PC-3 (cell line): ENCODE data around the gene COL5A2. TPM values are rescaled to one million over a fixed set of nuclear protein-coding genes. Genes with fewer than 3 reads are reported as not detected.

ENCODE experiments used
- ATAC-seq: fragments of 200-7000 bp; cut with Tn5 transposase; 2 replicates; pipeline ENCODE4 v1.9.1; 2020; ENCODE audit warnings: mild to moderate bottlenecking, moderate library complexity
- BruUV-seq: library from RNA; stranded (reverse); fragments of 400-500 nt; replicated peaks from 2 replicates; lab custom pipeline; 2021; lab: Mats Ljungman, UMichigan
- CTCF ChIA-PET: fragments of 300-600 bp; sonication (Branson Sonifier 250); formaldehyde crosslinking; loops from one replicate; lab custom pipeline; 2022; ENCODE audit warnings: antibody characterized with exemption; lab: Charles Lee
- POLR2A ChIA-PET: fragments of 300-600 bp; sonication (Branson Sonifier 250); formaldehyde crosslinking; loops from one replicate; lab custom pipeline; 2022; ENCODE audit warnings: antibody characterized with exemption; ENCODE audit not compliant: unreplicated experiment; lab: Charles Lee
- DNase-seq: peaks from one replicate; pipeline ENCODE4 v3.0.0-alpha.2; 2015
- H2AFZ ChIP-seq: fragments of 300-600 bp; sonication (generic); 2 replicates; pipeline ENCODE4 v1.6.0; 2016; ENCODE audit warnings: antibody characterized with exemption, low read length
- H3F3A ChIP-seq: fragments of 300-600 bp; sonication (generic); one replicate; pipeline ENCODE4 v1.6.0; 2017; ENCODE audit warnings: antibody characterized with exemption, low read length, control low read depth, mild to moderate bottlenecking; ENCODE audit not compliant: unreplicated experiment
- H3K27ac ChIP-seq: fragments of 300-600 bp; sonication (generic); 2 replicates; pipeline ENCODE4 v1.5.1; 2016; ENCODE audit warnings: mild to moderate bottlenecking, low read length
- H3K27me3 ChIP-seq: fragments of 300-600 bp; sonication (generic); 2 replicates; pipeline ENCODE4 v1.6.1; 2016; ENCODE audit warnings: low read length, mixed read lengths
- H3K36me3 ChIP-seq: fragments of 300-600 bp; sonication (generic); 2 replicates; pipeline ENCODE4 v1.6.1; 2016; ENCODE audit warnings: low read depth, mixed run types, low read length, mixed read lengths
- H3K4me1 ChIP-seq: fragments of 300-600 bp; sonication (generic); 2 replicates; pipeline ENCODE4 v1.5.1; 2016; ENCODE audit warnings: low read length; ENCODE audit not compliant: insufficient read depth
- H3K4me2 ChIP-seq: fragments of 300-600 bp; sonication (generic); 2 replicates; pipeline ENCODE4 v1.6.0; 2016; ENCODE audit warnings: low read length
- H3K4me3 ChIP-seq: fragments of 300-600 bp; sonication (generic); 2 replicates; pipeline ENCODE4 v1.5.1; 2016; ENCODE audit warnings: mild to moderate bottlenecking, low read length, mixed read lengths
- H3K79me2 ChIP-seq: fragments of 300-600 bp; sonication (generic); 2 replicates; pipeline ENCODE4 v1.6.1; 2017; ENCODE audit warnings: low read length, mixed read lengths
- H3K9ac ChIP-seq: fragments of 300-600 bp; sonication (generic); 2 replicates; pipeline ENCODE4 v1.6.0; 2016; ENCODE audit warnings: mild to moderate bottlenecking, low read length
- H3K9me2 ChIP-seq: fragments of 300-600 bp; sonication (generic); replicated peaks from 2 replicates; pipeline ENCODE4 v1.6.1; 2016; ENCODE audit warnings: mixed run types, low read length, mixed read lengths
- H3K9me3 ChIP-seq: fragments of 300-600 bp; sonication (generic); 2 replicates; pipeline ENCODE4 v1.6.1; 2016; ENCODE audit warnings: low read length, mixed read lengths
- H4K20me1 ChIP-seq: fragments of 300-600 bp; sonication (generic); 2 replicates; pipeline ENCODE4 v1.6.1; 2016; ENCODE audit warnings: low read length, mixed read lengths
- EZH2 ChIP-seq: fragments of 300-600 bp; sonication (generic); IDR thresholded peaks from one replicate; pipeline ENCODE4 v1.6.1; 2017; ENCODE audit warnings: antibody characterized with exemption, mild to moderate bottlenecking, low read length; ENCODE audit not compliant: unreplicated experiment
- EZH2phosphoT487 ChIP-seq: fragments of 300-600 bp; sonication (generic); IDR thresholded peaks from 2 replicates; pipeline ENCODE4 v1.6.1; 2018; ENCODE audit warnings: mild to moderate bottlenecking, antibody characterized with exemption, low read length, borderline replicate concordance
- intact Hi-C: fragments of 100-400 bp; cut with micrococcal nuclease; formaldehyde crosslinking; loops from 2 replicates; pipeline ENCODE4 v1.9.0; 2023
- total RNA-seq: library from RNA; depleted of rRNA; stranded (reverse); fragments of >200 nt; gene quantifications from 2 replicates; pipeline ENCODE4 v1.2.3, GENCODE V29; 2014
- TF ChIP-seq, protein P1 (sequence below): fragments of 300-600 bp; sonication (generic); conservative IDR thresholded peaks from 2 replicates; pipeline ENCODE4 v1.5.1; 2017; ENCODE audit warnings: antibody characterized with exemption, low read depth, mild to moderate bottlenecking, low read length

The COL5A2 gene
- total RNA-seq, 1 experiment from 2014 or later, result 56.2 TPM

DNA sequence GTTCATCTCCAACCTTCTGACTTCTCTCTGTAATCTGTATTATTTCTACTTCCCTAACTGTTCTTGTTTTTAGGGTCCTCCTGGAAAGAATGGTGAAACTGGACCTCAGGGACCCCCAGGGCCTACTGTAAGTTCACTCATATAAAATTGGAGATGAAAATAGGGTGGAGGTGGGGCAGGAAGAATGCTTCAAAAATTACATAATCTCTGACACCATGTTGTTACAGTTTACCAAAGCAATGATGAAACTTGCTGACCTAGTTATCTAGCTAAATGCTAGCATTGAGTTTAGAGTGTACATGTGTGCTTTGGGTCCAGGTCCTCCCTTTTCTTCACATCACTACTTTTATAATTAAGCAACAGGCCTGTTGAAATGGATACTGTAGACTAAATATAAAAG lies 182.3 kb downstream of the COL5A2 start:
- no peak for ATAC-seq
- no peaks in the 10 kb centered on the region for H3F3A ChIP-seq
- H3K4me1 ChIP-seq, result peaks cover 24% of the 10 kb centered on the region
- no peak overlapping the region for H3K4me2 ChIP-seq
- no peaks in the 10 kb centered on the region for H3K9me3 ChIP-seq
- no peak overlapping the region for H3K27ac ChIP-seq
- no peak overlapping the region for H2AFZ ChIP-seq
- no peak overlapping the region for H3K4me3 ChIP-seq
- BruUV-seq, result no TSS peak
- no peak overlapping the region for H3K9ac ChIP-seq
- no peaks in the 10 kb centered on the region for H3K27me3 ChIP-seq
- H3K79me2 ChIP-seq, result no peaks in the 10 kb centered on the region
- intact Hi-C loops, result no loop called here
- ChIA-PET POLR2A (no interaction called here), CTCF (no interaction called here)
- peaks cover 4% of the 10 kb centered on the region; the same call in 1 of the 2 replicates for H3K9me2 ChIP-seq
- DNase-seq, result no peak
- no peaks in the 10 kb centered on the region for H4K20me1 ChIP-seq
- TF ChIP-seq EZH2, result no peak
- no peak for TF ChIP-seq EZH2phosphoT487
- TF ChIP-seq, protein P1, sequence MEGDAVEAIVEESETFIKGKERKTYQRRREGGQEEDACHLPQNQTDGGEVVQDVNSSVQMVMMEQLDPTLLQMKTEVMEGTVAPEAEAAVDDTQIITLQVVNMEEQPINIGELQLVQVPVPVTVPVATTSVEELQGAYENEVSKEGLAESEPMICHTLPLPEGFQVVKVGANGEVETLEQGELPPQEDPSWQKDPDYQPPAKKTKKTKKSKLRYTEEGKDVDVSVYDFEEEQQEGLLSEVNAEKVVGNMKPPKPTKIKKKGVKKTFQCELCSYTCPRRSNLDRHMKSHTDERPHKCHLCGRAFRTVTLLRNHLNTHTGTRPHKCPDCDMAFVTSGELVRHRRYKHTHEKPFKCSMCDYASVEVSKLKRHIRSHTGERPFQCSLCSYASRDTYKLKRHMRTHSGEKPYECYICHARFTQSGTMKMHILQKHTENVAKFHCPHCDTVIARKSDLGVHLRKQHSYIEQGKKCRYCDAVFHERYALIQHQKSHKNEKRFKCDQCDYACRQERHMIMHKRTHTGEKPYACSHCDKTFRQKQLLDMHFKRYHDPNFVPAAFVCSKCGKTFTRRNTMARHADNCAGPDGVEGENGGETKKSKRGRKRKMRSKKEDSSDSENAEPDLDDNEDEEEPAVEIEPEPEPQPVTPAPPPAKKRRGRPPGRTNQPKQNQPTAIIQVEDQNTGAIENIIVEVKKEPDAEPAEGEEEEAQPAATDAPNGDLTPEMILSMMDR, result no peak
- H3K36me3 ChIP-seq, result no peaks in the 10 kb centered on the region

- no peak overlapping the region for H3K27ac ChIP-seq
- H2AFZ ChIP-seq, result no peak overlapping the region
- H3K4me3 ChIP-seq, result no peak overlapping the region
- TF ChIP-seq EZH2phosphoT487 (no peak), EZH2 (no peak)
- TF ChIP-seq, protein P1, result no peak
- POLR2A ChIA-PET, result no interaction called here
- DNase-seq, result no peak
- H4K20me1 ChIP-seq, result no peaks in the 10 kb centered on the region
- no peaks in the 10 kb centered on the region for H3K36me3 ChIP-seq
- H3K4me1 ChIP-seq, result no peaks in the 10 kb centered on the region
- H3K79me2 ChIP-seq, result no peaks in the 10 kb centered on the region
- no peak overlapping the region for H3K9ac ChIP-seq
- H3K4me2 ChIP-seq, result no peak overlapping the region
- H3K27me3 ChIP-seq, result no peaks in the 10 kb centered on the region
- no peaks in the 10 kb centered on the region for H3K9me3 ChIP-seq
- BruUV-seq, result no TSS peak
- CTCF ChIA-PET, result no interaction called here
- no peak for ATAC-seq
- no peaks in the 10 kb centered on the region for H3K9me2 ChIP-seq
- intact Hi-C loops, result no loop called here
- no peaks in the 10 kb centered on the region for H3F3A ChIP-seq
These were observed 186.3 kb downstream of the COL5A2 start for GRCh38 chr2:188993247-188993646.

GRCh38 chr2:188986839-188987238 lies 192.7 kb downstream of the COL5A2 start:
- ChIA-PET CTCF (no interaction called here), POLR2A (no interaction called here)
- Histone ChIP-seq H3K4me3 (no peak overlapping the region), H3K4me2 (no peak overlapping the region), H3K79me2 (no peaks in the 10 kb centered on the region), H3K36me3 (no peaks in the 10 kb centered on the region), H3K4me1 (no peaks in the 10 kb centered on the region), H3K27me3 (no peaks in the 10 kb centered on the region), H3K9me2 (no peaks in the 10 kb centered on the region), H3K9ac (no peak overlapping the region), H3K27ac (no peak overlapping the region), H4K20me1 (no peaks in the 10 kb centered on the region), H3F3A (no peaks in the 10 kb centered on the region), H3K9me3 (no peaks in the 10 kb centered on the region), H2AFZ (no peak overlapping the region)
- TF ChIP-seq EZH2, result no peak
- TF ChIP-seq, protein P1, result no peak
- no peak for TF ChIP-seq EZH2phosphoT487
- DNase-seq, result no peak
- BruUV-seq, result no TSS peak
- no peak for ATAC-seq
- intact Hi-C loops, result no loop called here
